Measurements from ENCODE around the gene LUZP1. TPM values are rescaled to one million over a fixed set of nuclear protein-coding genes. Genes with fewer than 3 reads are reported as not detected.

Gene LUZP1
- total and polyA plus RNA-seq, 11 donors, result 6.1 to 42.3 (median 30.0) TPM

GRCh38 chr1:23125489-23125888, 43.2 kb downstream of the LUZP1 start:
- ATAC-seq, result no peak
- TF ChIP-seq CTCF (IDR thresholded peaks at IDR 0.05), result no peak
- TF ChIP-seq POLR2A (IDR thresholded peaks at IDR 0.05), result no peak
- H3K36me3 ChIP-seq, result no peaks in the 10 kb centered on the region
- no peaks in the 10 kb centered on the region for H3K9me3 ChIP-seq
- no peak overlapping the region for H3K27ac ChIP-seq
- intact Hi-C loops (cut with DNase I), result no loop called here
- H3K4me3 ChIP-seq, result no peak overlapping the region
- 76 to 84% (median 82%) methylated on average over 4 of the region's 4 CpGs for WGBS, 4 donors
- no peaks in the 10 kb centered on the region for H3K27me3 ChIP-seq
- DNase-seq, result no peak
- H3K4me1 ChIP-seq, result peaks cover 3 to 75% (median 40%) of the 10 kb centered on the region in 12 donors

- Histone ChIP-seq H3K27ac (no peak overlapping the region), H3K4me1 (peaks cover 3 to 78% (median 44%) of the 10 kb centered on the region in 12 donors), H3K27me3 (no peaks in the 10 kb centered on the region), H3K9me3 (no peaks in the 10 kb centered on the region), H3K36me3 (no peaks in the 10 kb centered on the region), H3K4me3 (no peak overlapping the region)
- no peak for TF ChIP-seq CTCF (IDR thresholded peaks at IDR 0.05)
- TF ChIP-seq POLR2A (IDR thresholded peaks at IDR 0.05), result no peak
- DNase-seq (no peak), ATAC-seq (no peak)
- intact Hi-C loops (cut with DNase I), result loop anchor here in 1 of 10 donors (5.0 kb wide), 1 partner anchor 43 kb away; the partner anchor contains the start of gene LUZP1
- WGBS, 4 donors, result 89 to 97% (median 93%) methylated on average over 4 of the region's 4 CpGs
Measured at GRCh38 chr1:23124259-23125026, 44.2 kb downstream of the LUZP1 start.

- DNase-seq, result no peak
- no peak for ATAC-seq
- peak overlapping the region in 1 of 12 donors; percentile 33 for H3K27ac ChIP-seq
- H3K4me3 ChIP-seq, result no peak overlapping the region
- intact Hi-C loops (cut with DNase I), result loop anchor here in 1 of 10 donors (5.0 kb wide), 1 partner anchor 44 kb away; the partner anchor contains the start of gene LUZP1
- peaks cover 3 to 87% (median 47%) of the 10 kb centered on the region in 12 donors for H3K4me1 ChIP-seq
- H3K9me3 ChIP-seq, result no peaks in the 10 kb centered on the region
- H3K27me3 ChIP-seq, result no peaks in the 10 kb centered on the region
- TF ChIP-seq CTCF (IDR thresholded peaks at IDR 0.05) (no peak), POLR2A (IDR thresholded peaks at IDR 0.05) (no peak)
- H3K36me3 ChIP-seq, result no peaks in the 10 kb centered on the region
Measured at GRCh38 chr1:23123528-23123927, 45.1 kb downstream of the LUZP1 start.

- no peak for DNase-seq
- Histone ChIP-seq H3K27me3 (no peaks in the 10 kb centered on the region), H3K4me1 (peaks cover 3 to 89% (median 49%) of the 10 kb centered on the region in 12 donors), H3K9me3 (no peaks in the 10 kb centered on the region), H3K27ac (peak overlapping the region in 5 of 12 donors; percentile 16 to 69 (median 25)), H3K4me3 (peak overlapping the region in 1 of 12 donors; percentile 13), H3K36me3 (no peaks in the 10 kb centered on the region)
- intact Hi-C loops (cut with DNase I), result loop anchor here in 1 of 10 donors (5.0 kb wide), 1 partner anchor 45 kb away; the partner anchor contains the start of gene LUZP1
- WGBS, 4 donors, result 43 to 59% (median 48%) methylated on average over 4 of the region's 4 CpGs
- TF ChIP-seq CTCF (IDR thresholded peaks at IDR 0.05) (no peak), POLR2A (IDR thresholded peaks at IDR 0.05) (no peak)
- ATAC-seq, result no peak
Measured at GRCh38 chr1:23122796-23123195, 45.9 kb downstream of the LUZP1 start.
